C4-2B (cell line): ENCODE measurements around the gene BRD4.

Source experiments
- ZFX ChIP-seq: fragments of 450-650 bp; IDR thresholded peaks from 2 replicates; pipeline ENCODE4 v1.6.1; 2017
- TF ChIP-seq, protein P1 (sequence below): fragments of 450-650 bp; conservative IDR thresholded peaks from 2 replicates; pipeline ENCODE4 v1.5.1; 2017; ENCODE audit warnings: mild to moderate bottlenecking

- TF ChIP-seq, protein P1, sequence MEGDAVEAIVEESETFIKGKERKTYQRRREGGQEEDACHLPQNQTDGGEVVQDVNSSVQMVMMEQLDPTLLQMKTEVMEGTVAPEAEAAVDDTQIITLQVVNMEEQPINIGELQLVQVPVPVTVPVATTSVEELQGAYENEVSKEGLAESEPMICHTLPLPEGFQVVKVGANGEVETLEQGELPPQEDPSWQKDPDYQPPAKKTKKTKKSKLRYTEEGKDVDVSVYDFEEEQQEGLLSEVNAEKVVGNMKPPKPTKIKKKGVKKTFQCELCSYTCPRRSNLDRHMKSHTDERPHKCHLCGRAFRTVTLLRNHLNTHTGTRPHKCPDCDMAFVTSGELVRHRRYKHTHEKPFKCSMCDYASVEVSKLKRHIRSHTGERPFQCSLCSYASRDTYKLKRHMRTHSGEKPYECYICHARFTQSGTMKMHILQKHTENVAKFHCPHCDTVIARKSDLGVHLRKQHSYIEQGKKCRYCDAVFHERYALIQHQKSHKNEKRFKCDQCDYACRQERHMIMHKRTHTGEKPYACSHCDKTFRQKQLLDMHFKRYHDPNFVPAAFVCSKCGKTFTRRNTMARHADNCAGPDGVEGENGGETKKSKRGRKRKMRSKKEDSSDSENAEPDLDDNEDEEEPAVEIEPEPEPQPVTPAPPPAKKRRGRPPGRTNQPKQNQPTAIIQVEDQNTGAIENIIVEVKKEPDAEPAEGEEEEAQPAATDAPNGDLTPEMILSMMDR, result no peak
- TF ChIP-seq ZFX, result no peak
Measured at GRCh38 chr19:15250640-15250993, 81.7 kb downstream of the BRD4 start.
